Measurements from ENCODE around the gene COL4A1.

COL4A1 gene

DNA sequence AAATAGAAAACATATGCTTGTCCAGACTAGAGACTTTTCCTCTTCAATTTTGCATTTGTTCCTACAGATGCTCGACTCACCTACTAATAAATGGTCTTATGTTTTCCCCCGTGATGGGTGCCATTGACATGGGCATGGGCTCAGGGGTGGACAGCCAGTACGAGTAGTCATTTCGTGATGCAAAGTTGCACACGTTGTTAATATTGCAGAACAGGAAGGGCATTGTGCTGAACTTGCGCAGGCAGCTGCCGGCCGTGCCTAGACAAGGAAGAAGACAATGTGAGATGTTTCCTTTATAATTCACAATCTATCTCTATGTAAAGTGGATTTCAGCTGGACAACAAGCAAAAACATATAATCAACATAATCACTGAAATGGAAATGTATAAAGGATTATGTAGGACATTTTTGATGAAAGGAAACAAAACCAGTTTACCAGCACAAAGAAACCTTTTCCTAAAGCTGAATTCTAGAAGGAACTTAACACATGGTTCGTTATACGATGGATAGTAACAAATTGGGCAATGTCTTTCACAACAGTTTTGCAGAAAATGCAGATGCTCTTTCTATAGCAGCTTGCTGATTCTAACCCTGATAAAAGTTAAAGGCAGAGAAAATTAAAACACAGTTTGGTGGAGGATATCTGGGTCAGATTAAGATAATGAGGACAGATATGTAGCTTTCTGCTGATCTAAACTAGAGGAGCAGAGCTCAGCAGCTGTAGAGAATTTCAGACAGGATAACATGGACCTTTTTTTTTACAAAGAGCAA is 145.7 kb downstream of the COL4A1 start:
- Histone ChIP-seq H3K9ac (ENCODE audit: low read length) (no peak overlapping the region), H3K27me3 (replicated peaks; ENCODE audit: insufficient read depth, low read length) (no peaks in the 10 kb centered on the region), H3F3A (ENCODE audit: insufficient read depth, low read length) (no peaks in the 10 kb centered on the region), H3K9me2 (replicated peaks; ENCODE audit: insufficient read depth, low read length) (no peaks in the 10 kb centered on the region), H3K4me2 (ENCODE audit: low read depth, low read length) (no peak overlapping the region), H3K79me2 (ENCODE audit: low read length) (no peaks in the 10 kb centered on the region), H3K36me3 (replicated peaks; ENCODE audit: insufficient read depth, low read length) (no peaks in the 10 kb centered on the region), H3K4me1 (ENCODE audit: low read length) (peaks cover 11% of the 10 kb centered on the region; the same call in 1 of the 2 replicates), H4K20me1 (ENCODE audit: insufficient read depth, low read length) (no peaks in the 10 kb centered on the region), H2AFZ (ENCODE audit: low read length) (no peak overlapping the region), H3K27ac (ENCODE audit: low read length) (no peak overlapping the region), H3K9me3 (replicated peaks; ENCODE audit: insufficient read depth, low read length) (no peaks in the 10 kb centered on the region), H3K4me3 (ENCODE audit: low read length) (no peak overlapping the region)
- DNase-seq: no peak
- TF ChIP-seq EZH2 (optimal IDR thresholded peaks at IDR 0.05; ENCODE audit: low read depth, low read length): no peak
- TF ChIP-seq CTCF (IDR thresholded peaks at IDR 0.05; ENCODE audit: low read length): no peak
- TF ChIP-seq EZH2phosphoT487 (IDR thresholded peaks at IDR 0.05; ENCODE audit: low read length): no peak

DNA sequence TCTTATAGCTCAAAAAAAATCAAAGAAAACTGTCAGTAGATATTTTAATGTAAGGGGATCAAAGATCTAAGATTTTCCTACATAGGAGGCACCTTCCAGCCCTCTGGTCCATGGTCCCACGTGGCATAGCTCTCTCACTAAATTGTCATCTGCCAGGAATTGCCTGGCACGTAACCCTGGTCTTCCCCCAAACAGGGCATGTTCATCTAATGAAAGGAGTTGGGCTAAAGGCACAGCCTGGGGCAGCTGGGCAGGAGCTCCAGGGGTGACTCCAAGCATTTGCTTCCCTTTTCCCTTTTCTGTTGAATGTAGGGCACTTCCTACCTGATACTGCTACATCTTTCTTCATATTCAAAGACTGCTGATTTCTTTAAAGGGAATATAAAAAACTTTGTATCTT is 148.7 kb downstream of the COL4A1 start:
- TF ChIP-seq EZH2 (optimal IDR thresholded peaks at IDR 0.05; ENCODE audit: low read depth, low read length) (no peak), CTCF (IDR thresholded peaks at IDR 0.05; ENCODE audit: low read length) (no peak), EZH2phosphoT487 (IDR thresholded peaks at IDR 0.05; ENCODE audit: low read length) (no peak)
- Histone ChIP-seq H3F3A (ENCODE audit: insufficient read depth, low read length) (no peaks in the 10 kb centered on the region), H3K27me3 (replicated peaks; ENCODE audit: insufficient read depth, low read length) (no peaks in the 10 kb centered on the region), H3K27ac (ENCODE audit: low read length) (no peak overlapping the region), H3K9ac (ENCODE audit: low read length) (no peak overlapping the region), H3K4me2 (ENCODE audit: low read depth, low read length) (no peak overlapping the region), H3K79me2 (ENCODE audit: low read length) (no peaks in the 10 kb centered on the region), H3K4me3 (ENCODE audit: low read length) (no peak overlapping the region), H3K9me2 (replicated peaks; ENCODE audit: insufficient read depth, low read length) (no peaks in the 10 kb centered on the region), H3K4me1 (ENCODE audit: low read length) (peaks cover 11% of the 10 kb centered on the region; the same call in 1 of the 2 replicates), H3K9me3 (replicated peaks; ENCODE audit: insufficient read depth, low read length) (no peaks in the 10 kb centered on the region), H4K20me1 (ENCODE audit: insufficient read depth, low read length) (no peaks in the 10 kb centered on the region), H3K36me3 (replicated peaks; ENCODE audit: insufficient read depth, low read length) (no peaks in the 10 kb centered on the region), H2AFZ (ENCODE audit: low read length) (no peak overlapping the region)
- no peak for DNase-seq

DNA sequence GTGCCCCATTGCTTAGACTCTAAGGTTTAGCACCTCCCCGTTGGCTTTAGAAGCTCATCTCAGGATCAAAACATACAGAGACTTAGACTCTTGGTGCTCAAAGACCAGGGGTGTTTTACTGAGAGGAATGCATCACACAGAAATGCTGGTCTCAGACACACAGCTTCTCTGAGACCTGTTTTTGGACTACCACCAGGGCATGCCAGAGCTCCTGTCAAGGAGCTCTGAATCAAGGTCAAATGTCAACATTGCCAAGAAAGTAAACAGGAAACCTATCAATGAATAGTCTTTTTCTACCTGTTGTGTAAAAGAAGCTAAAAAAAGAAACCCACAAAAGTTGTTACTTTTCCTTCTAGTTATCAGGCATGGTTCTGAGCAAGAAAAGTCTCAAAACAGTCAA is 149.2 kb downstream of the COL4A1 start:
- no peak for TF ChIP-seq EZH2phosphoT487 (IDR thresholded peaks at IDR 0.05; ENCODE audit: low read length)
- no peak for TF ChIP-seq CTCF (IDR thresholded peaks at IDR 0.05; ENCODE audit: low read length)
- TF ChIP-seq EZH2 (optimal IDR thresholded peaks at IDR 0.05; ENCODE audit: low read depth, low read length): no peak
- no peaks in the 10 kb centered on the region for H3K27me3 ChIP-seq (replicated peaks; ENCODE audit: insufficient read depth, low read length)

More for the DNA sequence above, 149.2 kb downstream of the COL4A1 start:
- Histone ChIP-seq H3K9me2 (replicated peaks; ENCODE audit: insufficient read depth, low read length) (no peaks in the 10 kb centered on the region), H3F3A (ENCODE audit: insufficient read depth, low read length) (no peaks in the 10 kb centered on the region), H3K36me3 (replicated peaks; ENCODE audit: insufficient read depth, low read length) (no peaks in the 10 kb centered on the region), H2AFZ (ENCODE audit: low read length) (no peak overlapping the region), H3K4me2 (ENCODE audit: low read depth, low read length) (no peak overlapping the region), H3K9me3 (replicated peaks; ENCODE audit: insufficient read depth, low read length) (no peaks in the 10 kb centered on the region), H3K4me3 (ENCODE audit: low read length) (no peak overlapping the region), H3K27ac (ENCODE audit: low read length) (no peak overlapping the region), H3K79me2 (ENCODE audit: low read length) (no peaks in the 10 kb centered on the region), H3K9ac (ENCODE audit: low read length) (no peak overlapping the region), H4K20me1 (ENCODE audit: insufficient read depth, low read length) (no peaks in the 10 kb centered on the region), H3K4me1 (ENCODE audit: low read length) (peaks cover 11% of the 10 kb centered on the region; the same call in 1 of the 2 replicates)
- DNase-seq: peak; percentile 60

Data from MM.1S (cell line).